Activated CD4-positive, alpha-beta T cell treated with anti-CD3 and anti-CD28 coated beads, Interleukin-2, amount 50 U/mL, for 16 hours (primary cell): ENCODE measurements around the gene TRIM43.
"Not testable (repeated sequence)": the region's sequence is repeated elsewhere in the genome, so short reads cannot be mapped to it uniquely, and the experiment has no call there.

Experiments used
- DNase-seq: peaks from one replicate; pipeline ENCODE4 v3.0.0-alpha.2; 2020

TRIM43 gene

DNA sequence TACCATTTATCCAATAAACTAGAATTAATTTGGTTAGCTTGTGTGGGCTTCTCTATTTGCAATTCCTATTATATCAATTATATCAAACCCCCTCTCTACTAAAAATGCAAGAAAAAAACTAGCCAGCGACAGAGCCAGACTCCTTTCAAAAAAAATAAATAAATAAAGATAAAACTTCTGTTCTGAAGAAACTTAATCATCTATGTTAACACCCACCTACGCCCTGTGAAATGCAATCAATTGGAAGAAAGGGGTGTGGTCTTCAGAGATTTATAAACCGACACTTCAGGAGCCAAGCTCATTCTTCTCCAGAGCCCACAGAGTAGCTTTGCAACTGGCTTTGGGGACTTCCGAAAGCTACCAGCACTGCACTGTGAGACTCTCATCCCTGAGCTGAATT lies at the start of gene TRIM43:
TSS of gene TRIM43 (plus strand) at position 301 of the 400 bp plus-strand sequence. CDS start 2,023 bp downstream, outside the sequence.
- not testable (repeated sequence) for DNase-seq

DNA sequence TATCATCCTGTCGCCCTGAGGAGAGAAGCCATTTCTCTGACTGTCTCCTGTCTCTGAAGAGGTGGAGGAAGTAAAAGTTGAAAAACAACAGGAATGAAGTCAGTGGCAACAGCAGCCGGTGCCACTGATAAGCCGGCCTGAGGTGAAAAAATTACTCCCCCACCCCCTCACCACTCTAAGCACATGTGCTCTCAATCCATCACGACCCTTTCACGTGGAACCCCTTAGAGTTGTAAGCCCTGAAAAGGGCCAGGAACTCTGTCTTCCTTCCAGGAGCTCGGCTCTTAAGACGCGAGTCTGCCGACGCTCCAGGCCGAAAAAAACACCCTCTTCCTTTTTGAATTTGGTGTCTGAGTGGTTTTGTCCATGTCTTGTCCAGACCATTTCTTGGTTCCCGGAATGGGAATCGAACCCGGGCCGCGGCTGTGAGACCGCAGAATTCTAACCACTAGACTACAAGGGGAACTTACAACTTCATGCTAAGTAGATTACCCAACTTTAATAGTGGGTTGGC lies 40.7 kb upstream of the TRIM43 start:
- no peak for DNase-seq

- DNase-seq: no peak
Measured at GRCh38 chr2:95552911-95553310, 38.9 kb upstream of the TRIM43 start.

GRCh38 chr2:95569170-95569569 lies 22.6 kb upstream of the TRIM43 start:
- no peak for DNase-seq

DNA sequence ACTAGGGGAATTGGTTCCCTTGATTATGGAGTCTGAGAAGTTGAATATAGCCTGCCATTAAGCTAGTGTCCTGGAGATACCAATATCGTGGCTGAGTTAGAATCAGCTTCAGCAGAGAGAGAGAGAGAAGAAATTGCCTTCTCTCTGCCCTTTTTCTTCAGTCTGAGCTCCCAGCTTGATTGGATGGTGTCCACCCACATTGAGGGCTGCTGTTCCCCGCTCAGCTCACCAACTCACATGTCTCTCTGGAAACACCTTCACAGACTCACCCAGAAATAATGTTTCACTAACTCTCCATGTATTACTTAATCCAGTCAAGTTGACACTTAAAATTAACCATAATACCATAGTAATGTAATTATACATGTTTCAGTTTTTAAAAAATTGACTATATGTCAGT lies 17.9 kb upstream of the TRIM43 start:
- DNase-seq: no peak

DNA sequence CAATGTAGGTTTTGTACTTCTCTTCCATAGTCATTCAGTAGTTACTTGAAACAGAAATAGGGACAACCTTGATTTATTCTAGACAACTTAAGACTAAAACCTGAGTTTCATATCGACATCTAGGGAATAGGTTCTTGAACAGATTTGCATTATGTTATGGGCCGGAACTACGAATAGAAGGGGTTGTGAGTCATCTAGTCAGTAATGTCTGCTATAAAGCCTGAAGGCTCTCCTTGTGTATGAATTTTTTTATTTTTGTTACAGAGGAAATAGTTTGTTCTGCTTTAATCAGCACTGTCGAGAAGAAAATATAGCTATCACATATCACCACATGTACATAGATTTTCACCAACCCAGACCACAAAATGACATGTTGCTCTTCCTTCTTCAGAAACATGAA lies 17.3 kb upstream of the TRIM43 start:
- no peak for DNase-seq

GRCh38 chr2:95575857-95576256 lies 15.9 kb upstream of the TRIM43 start:
- DNase-seq: no peak

DNA sequence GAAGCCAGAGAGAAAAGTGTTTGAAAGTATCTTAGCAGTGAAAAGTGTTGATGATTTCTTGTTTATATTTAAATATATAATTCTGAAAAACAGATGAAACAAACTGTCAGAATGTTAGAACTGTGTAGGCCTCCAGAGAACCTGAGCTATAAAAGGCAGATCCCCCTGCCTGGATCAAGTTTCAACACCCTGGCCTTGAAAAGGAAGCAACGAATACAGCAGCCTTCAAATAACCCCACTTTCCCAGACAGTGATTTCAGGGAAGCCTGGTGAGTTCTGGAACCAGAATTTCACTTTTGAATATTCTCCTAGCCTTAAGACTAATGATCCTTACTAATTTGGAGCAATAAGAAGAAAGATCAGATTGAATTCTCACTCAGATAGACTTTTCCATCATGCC lies 13.3 kb upstream of the TRIM43 start:
- no peak for DNase-seq

DNA sequence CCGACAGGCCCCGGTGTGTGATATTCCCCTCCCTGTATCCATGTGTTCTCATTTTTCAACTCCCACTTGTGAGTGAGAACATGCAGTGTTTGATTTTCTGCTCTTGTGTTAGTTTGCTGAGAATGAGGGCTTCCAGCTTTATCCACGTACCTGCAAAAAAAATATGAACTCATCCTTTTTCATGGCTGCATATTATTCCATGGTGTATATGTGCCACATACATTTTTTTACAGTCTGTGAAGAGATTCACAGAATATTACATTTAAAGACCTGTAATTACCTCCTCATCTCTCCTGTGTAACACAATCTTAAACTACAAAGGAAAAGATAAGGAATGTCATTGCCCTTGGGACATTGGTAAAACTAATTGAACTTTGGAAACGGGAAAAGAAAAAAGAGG lies 8.3 kb upstream of the TRIM43 start:
- DNase-seq: not testable (repeated sequence)

- not testable (repeated sequence) for DNase-seq
Measured at GRCh38 chr2:95584321-95584720, 7.5 kb upstream of the TRIM43 start.

- not testable (repeated sequence) for DNase-seq
Measured at GRCh38 chr2:95589777-95590536, 1.8 kb upstream of the TRIM43 start.

- DNase-seq: not testable (repeated sequence)
Measured at GRCh38 chr2:95592973-95593372, 1.2 kb downstream of the TRIM43 start.

GRCh38 chr2:95595012-95595411 lies 3.2 kb downstream of the TRIM43 start:
- not testable (repeated sequence) for DNase-seq

GRCh38 chr2:95601301-95601700 lies 9.5 kb downstream of the TRIM43 start:
- not testable (repeated sequence) for DNase-seq

DNA sequence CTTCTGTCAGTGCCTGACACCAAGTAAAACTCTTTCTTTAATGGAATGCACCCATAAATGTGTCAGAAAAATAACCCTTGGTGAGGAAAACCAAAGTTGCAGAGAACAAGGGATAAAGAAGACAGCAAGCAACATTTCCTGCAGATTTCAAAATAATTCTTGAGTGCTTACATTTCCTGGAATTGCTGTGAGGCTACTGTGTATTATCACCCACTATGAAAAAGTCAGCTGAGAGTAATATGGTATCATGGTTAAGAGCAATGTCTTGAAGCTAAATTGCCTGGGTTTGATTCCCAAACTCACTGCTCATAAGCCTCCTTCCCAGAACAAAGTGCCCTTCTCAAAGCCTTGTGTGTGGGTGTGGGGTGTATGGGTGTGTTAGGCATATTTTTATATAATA lies 10.3 kb downstream of the TRIM43 start:
- not testable (repeated sequence) for DNase-seq

DNA sequence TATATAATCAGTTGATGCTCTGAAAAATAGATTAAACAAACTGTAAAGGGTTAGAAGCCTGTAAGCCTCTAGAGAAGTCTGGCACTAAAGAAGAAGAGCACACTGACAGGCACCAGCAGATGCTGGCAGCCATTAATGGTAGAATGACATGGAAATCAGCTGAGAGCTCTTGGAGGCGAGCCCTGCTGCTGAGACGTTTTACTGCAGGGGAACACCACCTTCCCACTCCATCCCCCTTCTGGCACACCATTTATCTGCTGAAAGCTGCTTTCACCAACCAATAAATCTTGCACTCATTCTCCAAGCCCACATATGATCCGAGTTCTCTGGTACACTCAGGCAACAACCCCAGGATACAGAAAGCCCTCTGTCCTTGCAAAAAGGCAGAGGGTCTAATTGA lies 16.6 kb downstream of the TRIM43 start:
- not testable (repeated sequence) for DNase-seq

GRCh38 chr2:95609764-95610163 lies 18.0 kb downstream of the TRIM43 start:
- not testable (repeated sequence) for DNase-seq

DNA sequence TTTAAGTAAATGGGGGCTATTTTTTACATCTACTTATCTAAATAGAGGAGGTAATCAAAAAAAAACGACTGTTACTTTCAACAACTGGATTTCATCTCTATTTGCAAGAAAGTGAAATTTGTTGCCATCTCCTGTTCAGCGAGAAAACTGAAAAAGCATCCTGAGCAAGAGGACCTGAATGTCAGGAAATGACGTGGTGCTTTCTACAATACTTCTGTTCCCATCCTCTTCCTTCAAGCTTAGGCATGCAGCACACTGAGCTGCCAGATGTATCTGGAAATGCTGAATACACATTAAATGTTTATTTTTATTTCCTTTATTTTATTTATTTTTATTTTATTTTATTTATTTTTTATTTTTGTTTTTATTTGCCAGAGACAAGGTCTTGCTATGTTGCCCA lies 21.2 kb downstream of the TRIM43 start:
- DNase-seq: not testable (repeated sequence)

- DNase-seq: not testable (repeated sequence)
Measured at GRCh38 chr2:95622728-95623127, 30.9 kb downstream of the TRIM43 start.

GRCh38 chr2:95630987-95631386 lies 39.2 kb downstream of the TRIM43 start:
- DNase-seq: not testable (repeated sequence)

DNA sequence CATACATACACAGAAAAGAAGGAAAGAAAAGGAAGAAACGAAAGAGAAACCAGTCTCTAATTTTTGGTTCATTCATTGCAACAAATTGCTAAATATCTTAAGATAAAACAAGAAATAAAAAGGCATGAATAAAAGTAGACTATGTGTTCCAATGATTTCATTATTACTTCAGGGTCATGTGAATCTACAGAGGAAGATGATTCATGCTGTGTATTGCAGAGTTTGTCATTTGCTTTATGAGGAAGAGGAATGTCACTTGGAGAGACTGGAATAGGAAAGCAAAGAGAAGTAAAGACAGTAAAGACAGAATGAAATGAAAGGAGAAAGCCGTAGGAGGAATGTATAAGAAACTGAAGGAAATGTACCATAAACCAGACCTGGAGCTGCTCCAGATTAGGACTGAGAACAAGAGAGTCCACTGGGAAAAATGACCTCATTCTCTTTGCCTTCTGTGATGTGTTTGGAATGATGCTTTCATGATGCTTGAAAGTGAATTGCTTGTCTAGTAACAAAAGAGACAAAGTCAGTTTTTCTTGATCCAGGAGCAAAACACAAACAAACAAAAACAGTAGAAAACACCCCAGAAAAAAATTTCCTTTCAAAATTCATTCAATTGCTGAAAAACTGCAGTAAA lies 41.9 kb downstream of the TRIM43 start:
- DNase-seq: not testable (repeated sequence)

DNA sequence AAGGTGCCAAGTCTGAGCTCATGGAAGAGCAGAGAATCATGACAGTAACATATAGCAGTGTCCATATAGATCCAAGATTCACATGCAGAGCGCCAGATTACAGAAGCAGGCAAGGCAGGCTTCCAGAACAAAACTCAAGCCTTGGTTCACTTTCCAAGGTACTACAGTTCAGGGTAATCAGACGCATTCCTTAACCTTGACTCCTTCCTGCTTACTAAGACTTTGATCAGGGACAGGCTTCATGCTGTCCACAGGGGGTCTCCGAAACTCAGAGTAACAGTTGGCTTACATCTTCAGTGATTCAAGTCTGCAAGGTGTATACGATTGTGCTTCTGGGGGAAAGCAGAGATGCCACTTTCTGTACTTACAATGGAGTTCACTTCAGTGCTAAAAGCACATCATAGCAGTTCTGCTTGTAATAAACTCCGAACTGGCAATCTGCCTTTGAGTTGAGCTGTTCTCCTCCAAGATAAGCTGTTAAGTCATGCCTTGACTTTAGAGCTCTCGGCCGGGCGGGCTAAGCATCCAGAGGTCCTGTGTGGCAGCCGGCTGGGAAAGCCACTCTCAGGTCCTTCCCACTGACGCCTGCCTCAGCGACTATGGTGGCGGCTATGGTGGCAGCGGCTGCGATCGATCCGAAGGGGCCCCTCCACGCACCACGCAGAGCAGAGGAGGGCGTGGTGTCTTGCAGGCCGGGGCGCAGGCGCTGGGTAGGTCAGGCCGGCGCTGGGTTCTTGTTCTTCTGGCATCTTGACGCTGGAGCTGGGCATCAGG lies 48.9 kb downstream of the TRIM43 start:
- DNase-seq: not testable (repeated sequence)

- not testable (repeated sequence) for DNase-seq
Measured at GRCh38 chr2:95641289-95641575, 49.4 kb downstream of the TRIM43 start.

GRCh38 chr2:95641787-95642186 lies 50.0 kb downstream of the TRIM43 start:
- not testable (repeated sequence) for DNase-seq
